Measurements from ENCODE around the gene CFAP65. TPM values are rescaled to one million over a fixed set of nuclear protein-coding genes. Genes with fewer than 3 reads are reported as not detected.

The CFAP65 gene
- total RNA-seq, 1 donor from 2014 or later: not detected

GRCh38 chr2:219025637-219026585 is 15.4 kb downstream of the CFAP65 start:
- Mint-ChIP-seq H3K4me3 (ENCODE audit: unreplicated experiment) (no peak overlapping the region), H3K27me3 (ENCODE audit: low read depth) (peaks cover 37% of the 10 kb centered on the region), H3K36me3 (ENCODE audit: low read depth) (no peaks in the 10 kb centered on the region), H3K9me3 (ENCODE audit: low read depth) (no peaks in the 10 kb centered on the region), H3K4me1 (ENCODE audit: low read depth) (no peaks in the 10 kb centered on the region), H3K27ac (ENCODE audit: unreplicated experiment) (no peak overlapping the region)
- DNase-seq (ENCODE audit: low spot score): peak; percentile 78
- TF ChIP-seq CTCF (IDR thresholded peaks at IDR 0.05): no peak

GRCh38 chr2:219024059-219024458 is 17.3 kb downstream of the CFAP65 start:
- H3K27ac Mint-ChIP-seq (ENCODE audit: unreplicated experiment): no peak overlapping the region
- no peaks in the 10 kb centered on the region for H3K4me1 Mint-ChIP-seq (ENCODE audit: low read depth)
- no peaks in the 10 kb centered on the region for H3K9me3 Mint-ChIP-seq (ENCODE audit: low read depth)
- no peak overlapping the region for H3K4me3 Mint-ChIP-seq (ENCODE audit: unreplicated experiment)
- DNase-seq (ENCODE audit: low spot score): no peak
- H3K36me3 Mint-ChIP-seq (ENCODE audit: low read depth): no peaks in the 10 kb centered on the region
- peaks cover 37% of the 10 kb centered on the region for H3K27me3 Mint-ChIP-seq (ENCODE audit: low read depth)
- no peak for TF ChIP-seq CTCF (IDR thresholded peaks at IDR 0.05)

GRCh38 chr2:219023045-219023605 is 18.2 kb downstream of the CFAP65 start:
- Mint-ChIP-seq H3K27me3 (ENCODE audit: low read depth) (peaks cover 41% of the 10 kb centered on the region), H3K36me3 (ENCODE audit: low read depth) (no peaks in the 10 kb centered on the region)

GRCh38 chr2:219022616-219023015 is 18.7 kb downstream of the CFAP65 start:
- no peak overlapping the region for H3K27ac Mint-ChIP-seq (ENCODE audit: unreplicated experiment)
- H3K36me3 Mint-ChIP-seq (ENCODE audit: low read depth): no peaks in the 10 kb centered on the region
- H3K9me3 Mint-ChIP-seq (ENCODE audit: low read depth): no peaks in the 10 kb centered on the region
- no peak overlapping the region for H3K4me3 Mint-ChIP-seq (ENCODE audit: unreplicated experiment)
- no peak for TF ChIP-seq CTCF (IDR thresholded peaks at IDR 0.05)
- H3K27me3 Mint-ChIP-seq (ENCODE audit: low read depth): peaks cover 41% of the 10 kb centered on the region
- peak; percentile 39 for DNase-seq (ENCODE audit: low spot score)
- no peaks in the 10 kb centered on the region for H3K4me1 Mint-ChIP-seq (ENCODE audit: low read depth)

More at GRCh38 chr2:219023045-219023605, 18.2 kb downstream of the CFAP65 start:
- H3K4me1 Mint-ChIP-seq (ENCODE audit: low read depth): no peaks in the 10 kb centered on the region
- no peaks in the 10 kb centered on the region for H3K9me3 Mint-ChIP-seq (ENCODE audit: low read depth)
- TF ChIP-seq CTCF (IDR thresholded peaks at IDR 0.05): no peak
- H3K27ac Mint-ChIP-seq (ENCODE audit: unreplicated experiment): no peak overlapping the region
- DNase-seq (ENCODE audit: low spot score): peak; percentile 71
- no peak overlapping the region for H3K4me3 Mint-ChIP-seq (ENCODE audit: unreplicated experiment)

GRCh38 chr2:219022041-219022440 is 19.3 kb downstream of the CFAP65 start:
- Mint-ChIP-seq H3K27me3 (ENCODE audit: low read depth) (peaks cover 38% of the 10 kb centered on the region), H3K4me1 (ENCODE audit: low read depth) (no peaks in the 10 kb centered on the region), H3K27ac (ENCODE audit: unreplicated experiment) (no peak overlapping the region), H3K36me3 (ENCODE audit: low read depth) (no peaks in the 10 kb centered on the region), H3K9me3 (ENCODE audit: low read depth) (no peaks in the 10 kb centered on the region), H3K4me3 (ENCODE audit: unreplicated experiment) (no peak overlapping the region)
- TF ChIP-seq CTCF (IDR thresholded peaks at IDR 0.05): no peak
- peak; percentile 63 for DNase-seq (ENCODE audit: low spot score)
